Measurements from ENCODE around the gene TUBA1A.
"Not testable (repeated sequence)": the region's sequence is repeated elsewhere in the genome, so short reads cannot be mapped to it uniquely, and the experiment has no call there.

Gene TUBA1A

GRCh38 chr12:49188916-49189367 lies at the start of gene TUBA1A:
Gene TUBA1A, minus strand, starts transcription at chr12:49189080. Its CDS starts 101 bp downstream, at chr12:49188979.
- peak; percentile 100 for DNase-seq (ENCODE audit: low spot score)

GRCh38 chr12:49236423-49236822 lies 47.5 kb upstream of the TUBA1A start:
- DNase-seq (ENCODE audit: low spot score), result no peak

- DNase-seq (ENCODE audit: low spot score), result peak; percentile 83
These were observed 45.1 kb upstream of the TUBA1A start for GRCh38 chr12:49233842-49234526.

- peak; percentile 89 for DNase-seq (ENCODE audit: low spot score)
These were observed 44.3 kb upstream of the TUBA1A start for GRCh38 chr12:49232940-49233841.

- peak; percentile 68 for DNase-seq (ENCODE audit: low spot score)
These were observed 43.2 kb upstream of the TUBA1A start for GRCh38 chr12:49231878-49232655.

GRCh38 chr12:49230805-49231194 lies 41.9 kb upstream of the TUBA1A start:
- DNase-seq (ENCODE audit: low spot score), result no peak

- no peak for DNase-seq (ENCODE audit: low spot score)
These were observed 41.4 kb upstream of the TUBA1A start for GRCh38 chr12:49230176-49230804.

- no peak for DNase-seq (ENCODE audit: low spot score)
These were observed 39.8 kb upstream of the TUBA1A start for GRCh38 chr12:49228653-49229052.

GRCh38 chr12:49227713-49228112 lies 38.8 kb upstream of the TUBA1A start:
- DNase-seq (ENCODE audit: low spot score), result peak; percentile 52

- DNase-seq (ENCODE audit: low spot score), result no peak
These were observed 36.8 kb upstream of the TUBA1A start for GRCh38 chr12:49225576-49226166.

GRCh38 chr12:49223590-49224369 lies 34.9 kb upstream of the TUBA1A start:
- no peak for DNase-seq (ENCODE audit: low spot score)

GRCh38 chr12:49223122-49223521 lies 34.2 kb upstream of the TUBA1A start:
- no peak for DNase-seq (ENCODE audit: low spot score)

- no peak for DNase-seq (ENCODE audit: low spot score)
These were observed 32.1 kb upstream of the TUBA1A start for GRCh38 chr12:49220972-49221371.

GRCh38 chr12:49219417-49220026 lies 30.6 kb upstream of the TUBA1A start:
- no peak for DNase-seq (ENCODE audit: low spot score)

- DNase-seq (ENCODE audit: low spot score), result no peak
These were observed 23.7 kb upstream of the TUBA1A start for GRCh38 chr12:49212572-49212971.

- DNase-seq (ENCODE audit: low spot score), result not testable (repeated sequence)
These were observed 21.8 kb upstream of the TUBA1A start for GRCh38 chr12:49210703-49211102.

GRCh38 chr12:49208676-49209075 lies 19.8 kb upstream of the TUBA1A start:
- DNase-seq (ENCODE audit: low spot score), result no peak

- no peak for DNase-seq (ENCODE audit: low spot score)
These were observed 19.3 kb upstream of the TUBA1A start for GRCh38 chr12:49208146-49208545.

- DNase-seq (ENCODE audit: low spot score), result no peak
These were observed 17.5 kb upstream of the TUBA1A start for GRCh38 chr12:49206389-49206788.
